Cortex of kidney (tissue), 1 donor: ENCODE data around the gene IQCC.
"Not testable (repeated sequence)": the region's sequence is repeated elsewhere in the genome, so short reads cannot be mapped to it uniquely, and the experiment has no call there.

ENCODE experiments used
- DNase-seq: peaks from one replicate; lab custom pipeline; 2025; lab: John Stamatoyannopoulos, UW

IQCC gene

DNA sequence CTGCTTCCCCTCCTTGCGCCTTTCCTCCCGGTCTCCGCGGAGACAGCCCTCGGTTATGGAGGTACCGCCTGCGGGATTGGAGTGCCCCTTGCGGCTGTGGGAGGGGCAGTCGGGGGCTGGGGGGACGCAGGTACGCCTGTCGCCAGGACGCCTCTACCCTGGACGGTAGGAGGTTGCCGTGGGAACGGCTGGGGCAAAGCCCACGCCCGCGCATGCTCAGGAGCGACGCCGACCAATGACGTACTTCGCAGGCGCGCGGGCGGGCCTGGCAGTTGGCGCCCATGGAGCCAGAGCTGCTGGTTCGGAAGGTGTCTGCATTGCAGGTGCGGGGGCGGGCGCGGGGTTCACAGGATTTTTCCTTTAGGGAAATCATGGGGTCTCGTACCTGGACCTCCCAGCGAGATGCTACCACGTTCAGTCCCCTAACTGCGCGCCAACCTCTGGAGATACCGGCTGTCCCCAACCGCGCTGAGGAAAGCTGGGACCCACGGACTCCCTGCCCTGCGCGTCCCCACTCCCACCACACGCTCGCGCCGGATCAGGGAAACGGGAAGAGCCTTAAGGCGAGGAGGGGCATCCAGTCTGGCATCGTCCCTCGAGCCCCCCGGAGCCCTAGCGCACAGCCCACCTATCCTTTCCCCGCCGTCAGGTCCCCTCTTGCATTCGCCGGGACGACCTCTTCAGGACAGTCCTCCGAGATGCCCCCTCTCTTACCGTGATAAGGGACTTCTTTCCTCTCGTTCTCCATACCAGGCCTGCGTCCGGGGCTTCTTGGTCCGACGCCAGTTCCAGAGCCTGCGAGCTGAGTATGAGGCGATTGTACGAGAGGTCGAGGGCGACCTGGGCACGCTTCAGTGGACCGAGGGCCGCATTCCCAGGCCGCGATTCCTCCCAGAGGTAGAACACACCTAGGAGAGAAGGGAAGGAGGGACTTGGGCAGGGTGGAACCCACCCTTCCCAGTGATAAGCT, at the start of gene IQCC:
Gene IQCC, plus strand, starts transcription at position 271 of the 970 bp plus-strand sequence. Its CDS starts 11 bp downstream, at position 282.
- peak; percentile 33 for DNase-seq

DNA sequence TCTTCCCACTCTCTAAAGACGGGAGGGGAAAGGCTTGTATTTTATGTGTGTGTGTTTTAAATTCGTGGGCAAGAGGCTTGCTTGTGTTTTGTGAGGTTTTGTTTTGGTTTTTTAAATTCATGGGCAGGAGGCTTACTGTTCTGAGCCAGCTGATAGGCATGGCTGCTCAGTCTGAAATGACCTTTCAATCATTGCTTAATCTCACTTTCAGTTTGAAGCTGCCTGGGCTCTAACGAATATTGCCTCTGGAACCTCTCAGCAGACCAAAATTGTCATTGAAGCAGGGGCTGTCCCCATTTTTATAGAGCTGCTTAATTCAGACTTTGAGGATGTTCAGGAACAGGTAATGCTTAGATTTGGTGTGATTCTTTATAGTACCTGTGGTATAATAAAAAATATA, 46.3 kb upstream of the IQCC start:
- no peak for DNase-seq

DNA sequence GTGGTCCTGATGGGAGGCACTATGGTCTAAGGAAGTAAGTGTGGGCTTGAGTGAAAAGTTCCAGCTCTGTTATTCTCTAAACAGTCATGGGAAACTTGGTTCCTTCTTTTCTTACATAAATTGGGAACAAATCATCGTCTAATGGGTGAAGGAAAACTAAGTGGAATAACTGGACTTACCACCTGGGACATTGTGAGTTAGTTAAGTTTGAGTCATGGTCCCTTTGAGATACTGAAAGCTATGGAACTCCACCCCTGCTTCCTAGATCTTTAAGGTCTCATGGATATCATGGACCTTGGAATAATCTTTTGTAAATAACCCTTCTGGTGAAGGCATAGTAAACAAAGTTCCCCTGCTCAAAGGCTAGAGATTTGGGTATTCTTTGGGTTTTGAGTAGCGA, 42.1 kb upstream of the IQCC start:
- DNase-seq = no peak

DNA sequence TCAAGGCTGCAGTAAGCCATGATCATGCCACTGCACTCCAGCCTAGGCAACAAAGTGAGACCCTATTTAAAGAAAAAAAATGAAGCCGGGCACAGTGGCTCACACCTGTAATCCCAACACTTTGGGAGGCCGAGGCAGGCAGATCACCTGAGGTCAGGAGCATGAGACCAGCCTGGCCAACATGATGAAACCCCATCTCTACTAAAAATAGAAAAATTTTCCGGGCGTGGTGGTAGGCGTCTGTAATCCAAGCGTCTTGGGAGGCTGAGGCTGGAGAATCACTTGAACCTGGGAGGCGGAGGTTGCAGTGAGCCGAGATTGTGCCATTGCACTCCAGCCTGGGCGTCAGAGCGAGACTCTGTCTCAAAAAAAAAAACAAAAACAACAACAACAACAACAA, 39.8 kb upstream of the IQCC start:
- DNase-seq = not testable (repeated sequence)

DNA sequence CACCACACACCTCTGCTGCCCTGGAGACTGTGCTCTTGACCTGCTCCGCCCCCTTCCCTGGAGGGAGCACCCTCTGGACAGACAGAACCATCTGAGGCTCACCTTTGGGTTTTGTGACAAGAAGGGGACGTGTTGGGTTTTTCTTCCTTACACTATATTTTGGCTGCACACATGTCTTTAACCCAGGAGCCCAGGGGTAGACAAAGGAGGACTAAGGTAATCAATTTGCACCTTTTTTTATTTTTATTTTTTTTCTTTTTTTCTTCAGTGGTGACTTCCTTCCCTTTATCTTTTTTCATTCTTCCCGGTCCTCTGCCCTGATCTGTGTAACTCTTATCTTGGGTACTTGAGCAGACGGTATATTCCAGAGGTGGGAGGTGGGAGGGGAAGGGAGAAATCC, 34.5 kb upstream of the IQCC start:
- DNase-seq = no peak

DNA sequence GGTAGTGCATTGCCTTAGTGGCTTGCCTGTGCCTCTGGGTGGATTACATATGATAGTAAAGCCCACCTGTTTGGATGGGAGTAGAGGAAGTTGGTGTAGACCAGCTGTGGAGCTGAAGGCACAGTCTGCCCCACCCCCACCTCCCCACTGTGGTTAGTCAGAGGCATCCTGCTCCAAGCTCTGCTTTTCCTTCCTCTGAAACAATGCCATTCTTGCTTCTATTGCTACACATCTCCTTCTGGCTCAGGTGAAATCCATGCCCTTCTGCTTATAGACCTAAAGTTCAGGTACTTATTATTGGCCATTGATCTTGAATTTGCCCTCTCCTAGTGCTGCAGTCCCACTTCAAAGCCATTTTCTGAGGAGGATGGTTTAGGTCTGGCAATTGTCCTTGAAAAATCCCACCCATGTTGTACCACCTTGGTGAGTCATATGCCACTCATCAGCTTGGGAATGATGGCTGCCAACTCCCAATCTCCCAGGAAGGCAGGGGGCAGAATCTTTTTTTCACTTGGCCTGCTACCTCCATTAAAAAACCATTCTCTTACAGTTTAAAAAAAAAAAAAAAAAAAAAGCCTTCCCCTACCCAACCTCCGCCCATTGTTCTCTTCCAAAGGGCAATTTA, 32.7 kb upstream of the IQCC start:
- DNase-seq = no peak

DNA sequence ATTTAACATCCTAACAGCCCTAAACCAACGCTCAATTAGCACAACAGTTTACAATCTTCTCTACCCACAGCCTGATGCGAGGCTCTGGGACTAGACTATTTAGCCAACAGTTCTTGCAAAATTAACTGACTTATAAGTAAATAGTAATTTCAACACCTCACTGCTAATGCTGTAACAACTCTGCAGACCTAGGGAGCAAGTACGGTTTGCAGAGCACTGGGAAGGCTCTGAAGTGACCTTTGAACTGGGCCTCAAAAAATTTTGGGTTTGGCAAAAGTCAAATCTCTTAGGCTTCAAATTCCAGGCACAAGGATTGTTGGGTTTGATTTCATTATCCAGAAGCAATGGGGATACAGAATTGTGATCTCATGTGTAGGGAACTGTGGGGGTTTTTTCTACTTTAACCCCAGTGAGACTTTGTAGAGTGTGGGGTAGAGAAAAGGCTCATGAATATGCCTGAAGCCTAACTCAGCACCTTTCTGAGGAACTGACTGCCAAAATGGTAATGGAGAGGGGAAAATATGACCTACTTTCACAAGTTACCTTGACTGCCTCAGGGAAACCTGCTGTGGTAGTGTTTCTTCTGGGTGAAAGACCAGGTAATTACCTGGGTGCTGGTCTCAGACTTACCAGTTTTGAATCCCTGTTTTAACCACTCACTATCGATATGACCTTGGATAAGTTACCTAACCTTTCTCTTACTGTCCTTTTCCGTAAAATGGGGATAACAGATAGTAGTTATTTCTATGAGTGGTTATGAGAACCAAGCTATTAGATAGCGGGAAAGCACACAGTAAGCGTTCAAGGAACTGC, 26.9 kb upstream of the IQCC start:
- no peak for DNase-seq

DNA sequence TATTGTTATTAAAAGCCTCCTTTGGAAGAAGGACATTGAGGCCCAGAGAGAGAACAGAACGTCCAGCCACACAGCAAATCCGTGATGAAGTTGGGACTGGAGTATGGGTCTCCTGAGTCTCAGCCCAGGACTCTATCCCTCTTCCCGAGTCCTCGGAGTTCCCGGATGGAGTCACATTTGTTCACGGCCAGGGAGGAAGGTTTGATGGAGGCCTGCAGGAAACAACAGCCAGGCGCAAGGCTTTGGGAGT, 26.4 kb upstream of the IQCC start:
- DNase-seq = no peak

DNA sequence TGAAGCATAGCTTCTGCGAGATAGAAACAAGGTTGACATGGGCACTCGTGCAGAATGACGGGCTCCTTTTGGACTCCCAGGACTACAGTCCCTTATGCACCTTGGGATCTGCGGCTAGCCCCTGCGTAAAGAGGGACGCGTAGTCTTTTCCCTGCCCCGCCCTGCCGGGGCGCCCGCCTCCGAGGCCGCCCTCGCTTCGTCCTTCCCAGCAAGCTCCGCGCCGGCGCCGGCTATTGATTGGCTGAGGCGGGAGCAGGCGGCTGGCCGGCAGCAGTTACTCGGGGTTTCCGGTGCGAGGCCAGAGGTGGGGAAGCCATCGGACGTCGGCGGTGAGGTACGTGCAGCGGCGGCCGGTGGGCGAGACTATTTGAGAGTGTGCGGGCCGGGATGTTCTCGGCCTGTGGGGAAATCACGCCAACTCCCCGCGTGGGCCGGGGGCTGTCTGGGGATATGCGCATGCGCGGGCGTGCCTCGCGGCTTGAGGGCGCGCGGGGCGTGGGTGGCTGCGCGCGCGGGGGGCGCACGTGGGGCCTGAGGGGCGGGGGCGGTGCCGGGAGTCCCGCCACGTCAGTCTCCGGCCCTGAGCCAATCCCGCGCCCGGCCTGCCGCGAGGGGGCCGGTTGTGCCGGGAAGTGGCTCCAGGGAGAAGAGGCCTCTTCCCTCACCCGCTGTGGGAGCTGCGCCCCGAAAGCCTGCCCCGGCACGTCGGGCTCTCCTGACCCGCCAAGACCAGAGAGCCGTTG, 25.9 kb upstream of the IQCC start, which contains the start of gene TXLNA:
Gene TXLNA, plus strand, starts transcription at position 233 of the 743 bp plus-strand sequence. CDS start 671 bp downstream, outside the sequence.
- DNase-seq = peak; percentile 66

DNA sequence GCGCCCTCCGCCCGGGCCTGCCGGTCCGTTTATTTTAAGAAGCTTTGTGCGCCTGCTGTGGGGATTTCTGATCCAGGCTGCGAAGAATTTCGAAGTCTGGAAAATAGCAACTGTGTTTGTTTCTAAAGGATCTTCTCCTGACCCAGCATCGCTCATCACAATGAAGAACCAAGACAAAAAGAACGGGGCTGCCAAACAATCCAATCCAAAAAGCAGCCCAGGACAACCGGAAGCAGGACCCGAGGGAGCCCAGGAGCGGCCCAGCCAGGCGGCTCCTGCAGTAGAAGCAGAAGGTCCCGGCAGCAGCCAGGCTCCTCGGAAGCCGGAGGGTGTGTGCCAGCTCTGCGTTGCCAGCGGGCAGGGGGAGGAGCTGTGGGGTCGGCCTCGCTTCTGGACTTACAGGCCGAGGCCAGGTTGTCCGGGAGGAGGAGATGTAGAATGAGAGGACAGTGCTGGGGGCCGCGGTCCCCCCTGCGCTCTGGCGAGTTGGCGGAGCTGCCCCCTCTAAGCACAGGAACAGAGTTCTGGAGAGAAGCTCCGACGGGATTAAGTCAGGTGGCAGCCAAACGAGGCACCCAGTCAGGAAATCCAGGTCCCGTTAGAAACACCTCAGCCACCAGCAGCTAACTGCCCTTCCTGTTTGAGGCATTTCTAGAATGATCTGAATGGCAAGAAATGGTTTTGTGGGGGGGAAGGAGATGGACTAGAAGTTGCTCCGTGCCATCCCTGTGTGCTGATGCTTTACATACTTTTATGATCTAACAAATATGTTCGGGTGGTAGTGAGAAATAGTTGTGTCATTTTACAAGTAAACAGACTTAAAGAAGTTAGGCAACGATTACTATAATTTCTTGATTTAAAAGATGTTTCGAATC, 25.0 kb upstream of the IQCC start:
- DNase-seq = no peak

DNA sequence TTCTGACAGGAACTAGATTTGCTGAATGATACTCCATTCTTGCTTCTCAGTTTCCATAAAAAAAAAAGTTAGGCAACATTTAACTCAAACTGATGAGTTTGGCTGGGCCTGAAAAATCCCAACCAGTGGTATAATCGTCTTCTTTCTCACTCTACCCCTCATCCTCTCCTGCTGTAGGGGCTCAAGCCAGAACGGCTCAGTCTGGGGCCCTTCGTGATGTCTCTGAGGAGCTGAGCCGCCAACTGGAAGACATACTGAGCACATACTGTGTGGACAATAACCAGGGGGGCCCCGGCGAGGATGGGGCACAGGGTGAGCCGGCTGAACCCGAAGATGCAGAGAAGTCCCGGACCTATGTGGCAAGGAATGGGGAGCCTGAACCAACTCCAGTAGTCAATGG, 24.4 kb upstream of the IQCC start:
- DNase-seq = no peak

DNA sequence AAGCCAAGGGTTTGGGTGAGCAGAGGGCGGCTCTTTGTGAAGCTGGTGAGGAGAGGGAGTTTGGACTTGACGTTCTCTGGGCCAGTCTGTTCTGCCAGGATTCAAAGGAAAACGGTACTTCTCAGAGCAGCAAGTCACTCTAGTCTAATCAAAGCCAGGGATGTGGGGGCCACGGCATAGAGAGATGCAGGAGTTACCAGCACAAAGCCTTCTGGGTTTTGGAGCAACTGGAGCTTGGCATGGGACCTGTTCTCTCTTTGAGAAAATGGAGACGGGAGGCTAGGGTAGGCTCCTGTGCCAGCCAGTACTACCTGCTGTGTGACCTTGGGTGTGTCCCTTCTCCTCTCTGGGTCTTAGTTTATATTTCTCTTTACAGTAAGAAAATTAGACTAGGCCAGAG, 23.9 kb upstream of the IQCC start:
- DNase-seq = no peak

DNA sequence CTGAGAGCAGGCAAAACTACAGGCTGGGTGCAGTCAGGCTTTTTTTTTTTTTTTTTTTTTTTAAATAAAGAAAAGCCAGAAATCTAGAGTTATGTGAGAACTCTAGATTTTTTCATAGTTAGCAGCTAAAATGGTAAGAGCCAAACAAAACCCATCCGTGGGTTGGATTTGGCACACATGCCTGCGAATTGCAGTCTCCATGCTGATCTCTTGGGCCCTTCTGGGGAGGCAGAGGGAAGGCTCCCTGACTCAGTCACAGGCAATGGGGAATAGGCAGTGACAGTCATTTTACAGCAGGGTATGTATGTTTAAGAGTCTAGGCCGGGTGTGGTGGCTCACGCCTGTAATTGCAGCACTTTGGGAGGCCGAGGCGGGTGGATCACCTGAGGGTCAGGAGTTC, 23.4 kb upstream of the IQCC start:
- DNase-seq = no peak

DNA sequence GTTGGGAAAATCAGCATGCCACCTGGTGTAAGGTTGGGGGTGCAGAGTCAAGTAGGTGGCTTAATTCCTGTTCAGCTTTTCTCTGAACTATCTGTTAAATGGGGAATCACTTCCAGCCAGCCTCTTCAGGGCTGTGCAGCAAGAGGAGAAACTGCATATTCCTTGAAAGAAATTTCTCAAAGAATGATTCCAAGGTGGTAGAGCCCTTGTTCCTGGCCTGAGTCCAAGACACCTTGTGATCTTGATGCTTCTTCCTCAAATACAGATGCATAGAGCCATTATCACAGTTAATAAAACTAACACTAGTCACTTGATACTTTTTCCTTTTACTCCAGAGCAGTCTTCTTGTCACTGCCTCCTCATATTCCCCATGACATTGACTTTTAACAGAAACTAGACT, 20.8 kb upstream of the IQCC start:
- no peak for DNase-seq

DNA sequence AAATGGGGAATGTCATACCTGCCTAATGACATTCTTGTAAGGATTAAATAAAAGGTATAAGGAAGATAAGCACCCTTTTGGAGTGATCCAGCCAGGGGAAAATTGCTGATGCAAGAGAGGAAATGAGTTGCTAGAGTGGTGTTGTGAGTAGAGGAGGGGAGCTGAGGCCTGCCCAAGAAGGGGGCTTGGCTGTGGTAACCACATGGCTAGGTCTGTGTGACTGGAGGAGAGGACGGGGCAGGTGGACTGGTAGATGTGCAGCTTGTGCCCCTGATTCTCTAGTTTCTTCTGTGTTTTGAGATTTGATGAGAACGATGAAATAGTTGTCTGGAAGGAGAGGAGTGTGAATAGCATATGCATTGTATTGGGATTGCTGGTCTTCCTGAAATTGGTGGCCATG, 19.4 kb upstream of the IQCC start:
- DNase-seq = no peak

DNA sequence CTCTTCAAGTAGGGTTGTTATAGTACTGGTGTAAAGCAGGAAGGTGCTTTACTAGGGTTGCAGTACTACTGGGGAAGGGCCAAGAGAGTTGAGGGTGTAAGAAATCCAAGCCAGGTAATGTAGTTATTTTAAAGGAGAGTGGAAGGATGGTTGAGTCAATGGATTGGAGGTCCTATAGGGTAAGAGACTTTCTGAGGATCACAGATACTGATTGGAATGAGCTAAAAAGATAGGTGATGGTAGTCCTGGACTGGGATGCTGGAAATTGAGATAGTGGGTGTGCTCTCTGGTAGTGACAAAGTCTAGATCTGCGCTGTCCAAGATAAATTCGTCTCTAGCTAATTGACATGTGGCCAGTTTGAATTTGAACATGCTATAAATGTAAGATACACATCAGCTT, 19.0 kb upstream of the IQCC start:
- DNase-seq = no peak

DNA sequence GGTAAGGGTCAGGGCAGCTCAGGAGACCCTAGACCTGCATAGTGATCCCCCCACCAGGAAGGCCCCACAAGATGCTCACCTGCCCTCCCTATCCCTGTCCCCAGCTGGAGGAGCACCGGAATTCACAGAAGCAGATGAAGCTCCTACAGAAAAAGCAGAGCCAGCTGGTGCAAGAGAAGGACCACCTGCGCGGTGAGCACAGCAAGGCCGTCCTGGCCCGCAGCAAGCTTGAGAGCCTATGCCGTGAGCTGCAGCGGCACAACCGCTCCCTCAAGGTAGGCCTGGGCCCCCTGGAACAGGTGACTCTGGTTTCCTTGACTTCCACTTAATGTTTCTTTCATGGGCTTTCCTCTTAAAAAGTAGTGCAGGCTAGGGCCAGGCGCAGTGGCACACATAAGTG, 17.6 kb upstream of the IQCC start:
- no peak for DNase-seq

DNA sequence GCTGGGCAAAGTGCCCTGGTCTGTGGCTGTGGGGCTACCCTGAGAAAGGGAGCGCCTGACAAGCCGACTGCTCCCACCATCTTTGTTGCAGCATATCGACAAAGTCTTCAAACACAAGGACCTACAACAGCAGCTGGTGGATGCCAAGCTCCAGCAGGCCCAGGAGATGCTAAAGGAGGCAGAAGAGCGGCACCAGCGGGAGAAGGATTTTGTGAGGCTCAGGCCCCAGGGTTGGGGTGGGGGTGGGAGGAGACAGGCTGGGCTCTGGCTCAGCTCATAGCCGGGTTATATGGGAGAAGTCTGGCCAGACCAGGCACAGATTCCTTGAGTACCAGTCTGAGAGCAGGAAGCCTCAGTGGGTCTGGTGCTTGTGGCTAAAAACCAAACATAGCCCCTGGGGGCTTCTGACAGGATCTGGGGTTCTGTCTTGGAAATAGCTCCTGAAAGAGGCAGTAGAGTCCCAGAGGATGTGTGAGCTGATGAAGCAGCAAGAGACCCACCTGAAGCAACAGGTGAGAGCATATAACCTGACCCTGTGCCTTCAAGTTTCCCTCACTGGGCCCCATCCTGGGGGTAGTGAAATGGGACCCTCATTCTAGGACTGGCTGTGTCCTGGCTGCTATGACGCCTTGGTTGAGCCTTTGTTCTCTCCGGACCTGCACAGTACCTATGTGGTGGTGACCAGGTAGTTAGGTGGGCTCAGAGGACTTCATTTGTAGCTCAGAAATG, 13.1 kb upstream of the IQCC start:
- DNase-seq = no peak

DNA sequence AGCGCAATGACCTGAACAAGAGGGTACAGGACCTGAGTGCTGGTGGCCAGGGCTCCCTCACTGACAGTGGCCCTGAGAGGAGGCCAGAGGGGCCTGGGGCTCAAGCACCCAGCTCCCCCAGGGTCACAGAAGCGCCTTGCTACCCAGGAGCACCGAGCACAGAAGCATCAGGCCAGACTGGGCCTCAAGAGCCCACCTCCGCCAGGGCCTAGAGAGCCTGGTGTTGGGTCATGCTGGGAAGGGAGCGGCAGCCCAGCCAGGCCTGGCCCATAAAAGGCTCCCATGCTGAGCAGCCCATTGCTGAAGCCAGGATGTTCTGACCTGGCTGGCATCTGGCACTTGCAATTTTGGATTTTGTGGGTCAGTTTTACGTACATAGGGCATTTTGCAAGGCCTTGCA, 10.5 kb upstream of the IQCC start:
- no peak for DNase-seq

DNA sequence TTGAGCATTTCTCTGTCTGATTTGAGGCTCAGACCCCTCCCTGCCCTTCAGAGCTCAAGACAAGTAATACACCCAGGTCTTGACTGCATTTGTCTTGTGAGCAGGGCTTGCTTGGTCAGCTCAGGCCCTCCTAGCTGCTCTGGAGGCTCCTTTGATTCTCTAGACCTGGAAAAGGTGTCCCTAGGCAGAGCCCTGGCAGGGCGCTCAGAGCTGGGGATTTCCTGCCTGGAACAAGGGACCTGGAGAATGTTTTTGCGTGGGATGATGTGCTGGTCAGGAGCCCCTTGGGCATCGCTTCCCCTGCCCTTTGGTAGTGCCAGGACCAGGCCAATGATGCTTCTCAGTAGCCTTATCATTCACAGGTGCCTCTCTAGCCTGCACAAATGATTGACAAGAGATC, 9.9 kb upstream of the IQCC start:
- DNase-seq = no peak
